ENCODE measurements around the gene PIM3. TPM values are rescaled to one million over a fixed set of nuclear protein-coding genes. Genes with fewer than 3 reads are reported as not detected.
A peak's percentile ranks its signal among the peaks of the same experiment; 100 is the strongest.

PIM3 gene
- total and polyA plus RNA-seq, 10 of the 15 experiments (the other 5 are each of a cell fraction or from before 2014, with no cell fraction given) = 0.31 to 60.8 (median 12.4) TPM

DNA sequence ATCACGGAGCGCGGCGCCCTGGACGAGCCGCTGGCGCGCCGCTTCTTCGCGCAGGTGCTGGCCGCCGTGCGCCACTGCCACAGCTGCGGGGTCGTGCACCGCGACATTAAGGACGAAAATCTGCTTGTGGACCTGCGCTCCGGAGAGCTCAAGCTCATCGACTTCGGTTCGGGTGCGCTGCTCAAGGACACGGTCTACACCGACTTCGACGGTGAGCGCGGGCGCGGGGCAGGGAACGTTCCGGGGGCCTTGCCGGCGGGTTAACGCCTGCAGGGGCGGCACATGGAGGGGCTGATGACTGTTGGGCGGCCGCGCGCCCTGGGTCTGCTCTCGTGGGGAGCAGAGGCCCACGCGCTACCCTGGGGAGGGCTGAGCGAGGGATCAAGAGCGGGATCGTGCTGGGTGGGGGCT is 1.0 kb downstream of the PIM3 start (continued):
- no peak for TF ChIP-seq CUX1 (IDR thresholded peaks at IDR 0.05; ENCODE audit: insufficient replicate concordance, low read depth, low read length)
- TF ChIP-seq ZNF622 (IDR thresholded peaks at IDR 0.05) = no peak
- no peak for TF ChIP-seq SMAD5 (IDR thresholded peaks at IDR 0.05; ENCODE audit: low read depth)
- no peak for TF ChIP-seq WRNIP1 (IDR thresholded peaks at IDR 0.05; ENCODE audit: borderline replicate concordance, low read depth, low read length)
- no peak for TF ChIP-seq BMI1 (IDR thresholded peaks at IDR 0.05; ENCODE audit: borderline replicate concordance)
- no peak for TF ChIP-seq CHD2 (IDR thresholded peaks at IDR 0.05; ENCODE audit: borderline replicate concordance, low read depth, low read length)
- TF ChIP-seq SUZ12 (IDR thresholded peaks at IDR 0.05; ENCODE audit: unreplicated experiment) = no peak
- TF ChIP-seq CHD4 (IDR thresholded peaks at IDR 0.05) = no peak
- TF ChIP-seq PKNOX1 (IDR thresholded peaks at IDR 0.05) = no peak
- TF ChIP-seq IKZF2 (IDR thresholded peaks at IDR 0.05) = no peak
- TF ChIP-seq, protein P1, sequence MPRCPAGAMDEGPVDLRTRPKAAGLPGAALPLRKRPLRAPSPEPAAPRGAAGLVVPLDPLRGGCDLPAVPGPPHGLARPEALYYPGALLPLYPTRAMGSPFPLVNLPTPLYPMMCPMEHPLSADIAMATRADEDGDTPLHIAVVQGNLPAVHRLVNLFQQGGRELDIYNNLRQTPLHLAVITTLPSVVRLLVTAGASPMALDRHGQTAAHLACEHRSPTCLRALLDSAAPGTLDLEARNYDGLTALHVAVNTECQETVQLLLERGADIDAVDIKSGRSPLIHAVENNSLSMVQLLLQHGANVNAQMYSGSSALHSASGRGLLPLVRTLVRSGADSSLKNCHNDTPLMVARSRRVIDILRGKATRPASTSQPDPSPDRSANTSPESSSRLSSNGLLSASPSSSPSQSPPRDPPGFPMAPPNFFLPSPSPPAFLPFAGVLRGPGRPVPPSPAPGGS (IDR thresholded peaks at IDR 0.05; ENCODE audit: borderline replicate concordance, insufficient read depth, low read depth, low read length, poor library complexity, severe bottlenecking) = no peak
- TF ChIP-seq RAD21 (IDR thresholded peaks at IDR 0.05; ENCODE audit: insufficient read depth, low read depth, low read length) = no peak
- TF ChIP-seq BCL11A (IDR thresholded peaks at IDR 0.05; ENCODE audit: low read depth, low read length) = no peak
- TF ChIP-seq CBX3 (IDR thresholded peaks at IDR 0.05; ENCODE audit: borderline replicate concordance, low read depth) = no peak
- TF ChIP-seq IRF5 (IDR thresholded peaks at IDR 0.05; ENCODE audit: borderline replicate concordance) = no peak
- peak; percentile 34 for TF ChIP-seq HDAC6 (IDR thresholded peaks at IDR 0.05; ENCODE audit: unreplicated experiment)
- no peak for TF ChIP-seq NRF1 (conservative IDR thresholded peaks at IDR 0.05; ENCODE audit: low read depth, low read length)
- TF ChIP-seq, protein P2, sequence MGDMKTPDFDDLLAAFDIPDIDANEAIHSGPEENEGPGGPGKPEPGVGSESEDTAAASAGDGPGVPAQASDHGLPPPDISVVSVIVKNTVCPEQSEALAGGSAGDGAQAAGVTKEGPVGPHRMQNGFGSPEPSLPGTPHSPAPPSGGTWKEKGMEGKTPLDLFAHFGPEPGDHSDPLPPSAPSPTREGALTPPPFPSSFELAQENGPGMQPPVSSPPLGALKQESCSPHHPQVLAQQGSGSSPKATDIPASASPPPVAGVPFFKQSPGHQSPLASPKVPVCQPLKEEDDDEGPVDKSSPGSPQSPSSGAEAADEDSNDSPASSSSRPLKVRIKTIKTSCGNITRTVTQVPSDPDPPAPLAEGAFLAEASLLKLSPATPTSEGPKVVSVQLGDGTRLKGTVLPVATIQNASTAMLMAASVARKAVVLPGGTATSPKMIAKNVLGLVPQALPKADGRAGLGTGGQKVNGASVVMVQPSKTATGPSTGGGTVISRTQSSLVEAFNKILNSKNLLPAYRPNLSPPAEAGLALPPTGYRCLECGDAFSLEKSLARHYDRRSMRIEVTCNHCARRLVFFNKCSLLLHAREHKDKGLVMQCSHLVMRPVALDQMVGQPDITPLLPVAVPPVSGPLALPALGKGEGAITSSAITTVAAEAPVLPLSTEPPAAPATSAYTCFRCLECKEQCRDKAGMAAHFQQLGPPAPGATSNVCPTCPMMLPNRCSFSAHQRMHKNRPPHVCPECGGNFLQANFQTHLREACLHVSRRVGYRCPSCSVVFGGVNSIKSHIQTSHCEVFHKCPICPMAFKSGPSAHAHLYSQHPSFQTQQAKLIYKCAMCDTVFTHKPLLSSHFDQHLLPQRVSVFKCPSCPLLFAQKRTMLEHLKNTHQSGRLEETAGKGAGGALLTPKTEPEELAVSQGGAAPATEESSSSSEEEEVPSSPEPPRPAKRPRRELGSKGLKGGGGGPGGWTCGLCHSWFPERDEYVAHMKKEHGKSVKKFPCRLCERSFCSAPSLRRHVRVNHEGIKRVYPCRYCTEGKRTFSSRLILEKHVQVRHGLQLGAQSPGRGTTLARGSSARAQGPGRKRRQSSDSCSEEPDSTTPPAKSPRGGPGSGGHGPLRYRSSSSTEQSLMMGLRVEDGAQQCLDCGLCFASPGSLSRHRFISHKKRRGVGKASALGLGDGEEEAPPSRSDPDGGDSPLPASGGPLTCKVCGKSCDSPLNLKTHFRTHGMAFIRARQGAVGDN (IDR thresholded peaks at IDR 0.05) = no peak
- TF ChIP-seq POLR2A (IDR thresholded peaks at IDR 0.05; ENCODE audit: low read depth, low read length) = peak; percentile 84
